ENCODE data around the gene PCDHGA9.

- no peak for TF ChIP-seq POLR2A (IDR thresholded peaks at IDR 0.05; ENCODE audit: low read depth, low read length)
- no peak for TF ChIP-seq POLR2AphosphoS5 (IDR thresholded peaks at IDR 0.05; ENCODE audit: low read depth, low read length)
Observed at GRCh38 chr5:141439411-141440141, 37.0 kb downstream of the PCDHGA9 start.

All from GM12892 (cell line).